ENCODE data around the gene CCDC87. TPM values are rescaled to one million over a fixed set of nuclear protein-coding genes. Genes with fewer than 3 reads are reported as not detected.
A peak's percentile ranks its signal among the peaks of the same experiment; 100 is the strongest.
"Not testable (repeated sequence)": the region's sequence is repeated elsewhere in the genome, so short reads cannot be mapped to it uniquely, and the experiment has no call there.

Gene CCDC87
- total RNA-seq, 1 donor from 2014 or later: 0.21 TPM

DNA sequence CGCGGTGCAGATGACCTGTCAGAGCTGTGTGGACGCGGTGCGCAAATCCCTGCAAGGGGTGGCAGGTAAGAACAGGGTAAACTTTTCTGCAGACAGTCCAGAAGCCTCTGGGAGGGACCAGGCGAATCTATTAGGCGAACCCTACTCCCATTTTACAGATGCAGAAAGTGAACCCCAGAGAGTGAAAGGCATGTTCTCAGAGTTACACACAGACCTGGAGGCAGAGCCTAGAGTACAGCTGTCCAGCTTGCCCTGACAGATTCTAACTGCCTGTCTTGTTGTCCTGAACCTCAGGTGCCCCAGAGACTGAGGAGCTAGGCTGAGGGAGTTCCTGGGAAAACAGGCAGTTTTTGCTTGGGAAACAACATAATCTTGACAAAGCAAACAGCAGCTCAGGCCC, 787 bp upstream of the CCDC87 start:
- TF ChIP-seq, protein P1, sequence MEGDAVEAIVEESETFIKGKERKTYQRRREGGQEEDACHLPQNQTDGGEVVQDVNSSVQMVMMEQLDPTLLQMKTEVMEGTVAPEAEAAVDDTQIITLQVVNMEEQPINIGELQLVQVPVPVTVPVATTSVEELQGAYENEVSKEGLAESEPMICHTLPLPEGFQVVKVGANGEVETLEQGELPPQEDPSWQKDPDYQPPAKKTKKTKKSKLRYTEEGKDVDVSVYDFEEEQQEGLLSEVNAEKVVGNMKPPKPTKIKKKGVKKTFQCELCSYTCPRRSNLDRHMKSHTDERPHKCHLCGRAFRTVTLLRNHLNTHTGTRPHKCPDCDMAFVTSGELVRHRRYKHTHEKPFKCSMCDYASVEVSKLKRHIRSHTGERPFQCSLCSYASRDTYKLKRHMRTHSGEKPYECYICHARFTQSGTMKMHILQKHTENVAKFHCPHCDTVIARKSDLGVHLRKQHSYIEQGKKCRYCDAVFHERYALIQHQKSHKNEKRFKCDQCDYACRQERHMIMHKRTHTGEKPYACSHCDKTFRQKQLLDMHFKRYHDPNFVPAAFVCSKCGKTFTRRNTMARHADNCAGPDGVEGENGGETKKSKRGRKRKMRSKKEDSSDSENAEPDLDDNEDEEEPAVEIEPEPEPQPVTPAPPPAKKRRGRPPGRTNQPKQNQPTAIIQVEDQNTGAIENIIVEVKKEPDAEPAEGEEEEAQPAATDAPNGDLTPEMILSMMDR (IDR thresholded peaks at IDR 0.05): no peak
- peak overlapping the region; percentile 70 to 82 for H3K4me3 ChIP-seq
- intact Hi-C loops (cut with DNase I): loop anchor here (1.0 kb wide), 3 partner anchors 23 to 84 kb away; partner anchors contain the start of genes RBM14, RBM4 and RBM4B
- H3K27ac ChIP-seq: peak overlapping the region in 1 of 2 donors; percentile 66
- H3K9me3 ChIP-seq: no peaks in the 10 kb centered on the region
- H3K4me1 ChIP-seq: peaks cover 5 to 22% of the 10 kb centered on the region in 2 donors
- no peak for DNase-seq (ENCODE audit: low spot score in 2 of 2)
- H3K36me3 ChIP-seq: no peaks in the 10 kb centered on the region
- H3K27me3 ChIP-seq: no peaks in the 10 kb centered on the region

DNA sequence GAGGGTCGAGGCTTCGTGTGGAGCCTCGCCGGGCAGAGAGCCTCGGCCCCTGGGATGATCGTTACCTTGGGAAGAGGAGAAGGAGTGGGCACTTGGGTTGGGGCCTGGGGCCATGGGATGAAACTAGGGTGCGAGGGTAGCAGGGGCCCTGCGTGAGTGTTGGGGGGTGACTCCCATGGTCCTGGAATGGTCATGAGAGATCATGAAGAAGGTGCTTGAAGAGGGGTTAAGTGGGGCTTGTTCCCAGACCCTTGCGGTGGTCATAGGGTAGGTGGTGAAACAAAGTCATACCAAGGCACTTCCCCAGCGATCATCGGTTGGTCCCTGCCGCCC, 406 bp upstream of the CCDC87 start:
- H3K4me1 ChIP-seq: peaks cover 5 to 22% of the 10 kb centered on the region in 2 donors
- H3K4me3 ChIP-seq: peak overlapping the region; percentile 70 to 82
- TF ChIP-seq, protein P1 (IDR thresholded peaks at IDR 0.05): no peak
- H3K27me3 ChIP-seq: no peaks in the 10 kb centered on the region
- peak overlapping the region; percentile 66 to 69 for H3K27ac ChIP-seq
- H3K9me3 ChIP-seq: no peaks in the 10 kb centered on the region
- no peaks in the 10 kb centered on the region for H3K36me3 ChIP-seq
- no peak for DNase-seq (ENCODE audit: low spot score in 2 of 2)
- intact Hi-C loops (cut with DNase I): loop anchor here (1.0 kb wide), 3 partner anchors 23 to 84 kb away; partner anchors contain the start of genes RBM14, RBM4 and RBM4B

DNA sequence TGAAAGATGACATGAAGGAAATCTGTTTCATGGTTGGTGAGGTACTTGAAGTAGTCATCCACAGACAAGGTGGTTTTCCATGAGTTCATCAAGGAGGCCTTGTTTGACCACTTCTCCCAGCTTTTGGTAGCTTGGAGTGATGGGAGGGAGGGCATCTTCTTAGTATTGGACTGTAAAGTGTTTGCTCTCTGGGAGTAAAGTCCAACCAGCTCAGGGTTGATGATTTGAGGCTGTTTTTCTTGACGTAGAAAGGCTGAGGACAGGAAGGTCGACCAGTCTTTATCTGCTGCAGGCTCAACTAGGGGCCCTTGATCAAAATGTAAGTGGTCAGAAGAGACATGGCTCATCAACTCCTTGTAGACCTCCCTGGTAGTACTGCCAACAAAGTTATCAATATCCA, 1.7 kb downstream of the CCDC87 start:
- H3K9me3 ChIP-seq: no peaks in the 10 kb centered on the region
- no peaks in the 10 kb centered on the region for H3K36me3 ChIP-seq
- no peak for DNase-seq (ENCODE audit: low spot score in 2 of 2)
- no peaks in the 10 kb centered on the region for H3K27me3 ChIP-seq
- H3K4me3 ChIP-seq: no peak overlapping the region
- TF ChIP-seq, protein P1 (IDR thresholded peaks at IDR 0.05): no peak
- intact Hi-C loops (cut with DNase I): no loop called here
- no peak overlapping the region for H3K27ac ChIP-seq
- peaks cover 5 to 22% of the 10 kb centered on the region in 2 donors for H3K4me1 ChIP-seq

DNA sequence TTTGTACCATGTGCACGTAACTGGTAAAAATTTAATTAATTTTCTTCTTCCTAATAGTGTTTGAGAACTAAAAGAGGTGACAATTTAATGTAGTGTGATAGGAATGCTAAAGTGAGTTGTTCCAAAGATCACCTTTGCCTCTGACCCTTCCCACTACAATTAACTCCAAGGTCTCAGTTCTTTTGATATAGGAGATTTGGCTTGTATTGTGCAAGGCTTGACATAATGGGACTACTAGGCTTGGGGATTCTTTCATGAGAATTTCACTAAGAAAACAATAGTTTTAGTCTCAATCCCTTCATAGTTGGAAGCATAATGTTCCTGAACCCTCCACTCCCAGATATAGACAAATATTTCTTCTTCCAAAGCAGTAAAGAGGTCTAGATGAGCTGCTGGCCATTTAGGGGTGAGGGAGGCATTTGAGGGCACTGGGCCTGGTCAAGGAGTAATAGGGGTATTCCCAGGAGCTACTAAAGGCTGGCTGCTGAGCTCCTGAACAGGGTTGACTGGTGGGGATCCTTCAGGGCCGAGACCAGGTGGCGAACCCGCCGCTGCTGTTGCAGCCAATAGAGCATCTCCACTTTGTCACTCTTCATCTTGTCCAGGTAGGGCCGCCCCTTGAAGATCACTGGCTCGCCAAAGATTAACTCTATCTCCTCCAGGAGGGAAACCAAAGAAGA, 2.7 kb downstream of the CCDC87 start:
- DNase-seq (ENCODE audit: low spot score in 2 of 2): no peak
- Histone ChIP-seq H3K27me3 (no peaks in the 10 kb centered on the region), H3K27ac (no peak overlapping the region), H3K36me3 (no peaks in the 10 kb centered on the region), H3K4me1 (peaks cover 5 to 14% of the 10 kb centered on the region in 2 donors), H3K4me3 (no peak overlapping the region), H3K9me3 (no peaks in the 10 kb centered on the region)
- TF ChIP-seq, protein P1 (IDR thresholded peaks at IDR 0.05): no peak
- intact Hi-C loops (cut with DNase I): no loop called here

DNA sequence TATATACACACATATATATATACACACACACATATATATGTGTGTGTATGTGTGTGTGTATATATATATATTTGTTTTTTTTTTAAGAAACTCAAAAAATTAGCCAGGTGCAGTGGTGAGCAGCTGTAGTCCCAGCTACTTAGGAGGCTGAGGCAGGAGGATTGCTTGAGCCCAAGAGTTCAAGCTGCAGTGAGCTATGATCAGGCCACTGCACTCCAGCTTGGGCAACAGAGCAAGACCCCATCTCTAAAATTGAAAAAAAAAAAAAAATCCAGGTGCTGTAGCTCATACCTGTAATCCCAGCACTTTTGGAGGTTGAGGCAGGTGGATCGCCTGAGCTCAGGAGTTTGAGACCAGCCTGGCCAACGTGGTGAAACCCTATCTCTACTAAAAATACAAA, 3.5 kb downstream of the CCDC87 start:
- H3K27me3 ChIP-seq; H3K27ac ChIP-seq; H3K36me3 ChIP-seq; DNase-seq (ENCODE audit: low spot score in 2 of 2); H3K4me3 ChIP-seq; H3K9me3 ChIP-seq; intact Hi-C loops (cut with DNase I): not testable (repeated sequence)
- H3K4me1 ChIP-seq: peaks cover 5 to 12% of the 10 kb centered on the region in 2 donors

DNA sequence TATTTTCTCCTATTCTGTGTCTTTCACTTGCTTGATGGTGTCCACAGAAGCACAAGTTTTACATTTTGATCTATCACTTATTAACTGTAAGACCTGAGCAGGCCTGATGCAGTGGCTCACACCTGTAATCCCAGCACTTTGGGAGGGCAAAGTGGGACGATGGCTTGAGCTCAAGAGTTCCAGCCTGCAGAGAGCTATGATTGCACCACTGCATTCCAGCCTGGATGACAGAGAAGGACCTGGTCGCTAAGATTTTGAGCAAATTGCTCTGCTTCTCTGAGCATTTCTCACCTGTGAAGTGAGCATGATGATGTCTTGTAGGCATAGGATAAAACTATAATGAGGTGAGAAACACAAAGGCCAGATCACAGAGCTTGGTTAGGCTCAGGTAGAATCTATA, 6.7 kb downstream of the CCDC87 start:
- H3K27me3 ChIP-seq: no peaks in the 10 kb centered on the region
- DNase-seq (ENCODE audit: low spot score in 2 of 2): no peak
- TF ChIP-seq, protein P1 (IDR thresholded peaks at IDR 0.05): no peak
- no peaks in the 10 kb centered on the region for H3K4me1 ChIP-seq
- no peak overlapping the region for H3K4me3 ChIP-seq
- H3K27ac ChIP-seq: no peak overlapping the region
- H3K36me3 ChIP-seq: no peaks in the 10 kb centered on the region
- intact Hi-C loops (cut with DNase I): no loop called here
- H3K9me3 ChIP-seq: no peaks in the 10 kb centered on the region

DNA sequence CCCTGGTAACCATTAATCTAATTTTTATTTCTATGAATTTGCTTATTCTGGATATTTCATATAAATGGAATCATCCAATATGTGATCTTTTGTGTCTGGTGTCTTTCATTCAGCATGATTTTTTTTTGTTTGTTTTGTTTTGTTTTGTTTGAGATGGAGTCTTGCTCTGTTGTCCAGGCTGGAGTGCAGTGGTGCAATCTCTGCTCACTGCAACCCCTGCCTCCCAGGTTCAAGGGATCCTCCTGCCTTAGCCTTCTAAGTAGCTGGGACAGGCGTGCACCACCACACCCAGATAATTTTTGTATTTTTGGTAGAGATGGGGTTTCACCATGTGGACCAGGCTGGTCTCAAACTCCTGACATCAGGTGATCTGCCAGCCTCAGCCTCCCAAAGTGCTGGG, 7.4 kb downstream of the CCDC87 start:
- DNase-seq (ENCODE audit: low spot score in 2 of 2); H3K4me3 ChIP-seq; H3K36me3 ChIP-seq; H3K9me3 ChIP-seq; H3K27me3 ChIP-seq; H3K4me1 ChIP-seq; intact Hi-C loops (cut with DNase I); H3K27ac ChIP-seq: not testable (repeated sequence)

DNA sequence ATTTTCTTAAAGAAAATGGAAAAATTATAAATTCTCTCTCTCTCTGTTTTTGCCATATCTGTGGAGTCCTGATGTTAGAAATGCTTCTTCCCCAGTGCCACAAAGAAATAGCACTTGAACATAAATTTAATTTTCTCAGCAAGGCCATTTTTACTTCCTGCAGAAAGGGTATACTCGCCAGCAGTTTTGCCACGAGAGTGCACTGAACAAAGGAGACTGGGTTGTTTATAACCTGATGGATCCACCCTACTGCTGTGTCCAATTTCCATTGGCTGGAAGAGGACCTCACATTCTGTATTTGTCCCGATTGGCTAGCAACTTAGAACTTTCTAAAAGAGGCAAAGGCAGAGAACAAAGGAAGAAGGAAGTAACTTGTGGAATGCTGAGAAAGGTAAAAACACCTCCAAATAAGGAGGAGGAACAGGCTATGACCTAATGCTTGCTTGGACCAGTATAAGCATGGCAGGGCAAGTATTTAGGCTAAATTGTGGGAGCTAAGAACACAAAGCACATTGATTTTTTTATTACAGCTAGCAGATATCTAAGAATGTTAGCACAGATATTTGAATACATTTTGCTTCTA, 10.2 kb downstream of the CCDC87 start:
- H3K27ac ChIP-seq; H3K9me3 ChIP-seq; DNase-seq (ENCODE audit: low spot score in 2 of 2); H3K36me3 ChIP-seq; H3K4me1 ChIP-seq; H3K4me3 ChIP-seq; intact Hi-C loops (cut with DNase I); H3K27me3 ChIP-seq: not testable (repeated sequence)

Data from ascending aorta (tissue), 2 donors.